GM23338 (cell line): Measurements from ENCODE around the gene THTPA. TPM values are rescaled to one million over a fixed set of nuclear protein-coding genes. Genes with fewer than 3 reads are reported as not detected.

ENCODE experiments used
- ATAC-seq: fragments of 200-7000 bp; cut with Tn5 transposase; 3 replicates; pipeline ENCODE4 v1.9.1; 2020
- DNase-seq: peaks from one replicate; pipeline ENCODE4 v3.0.0-alpha.2; 2015; ENCODE audit warnings: low spot score
- H2AFZ ChIP-seq: fragments of 200-600 bp; sonication (generic); 2 replicates; pipeline ENCODE4 v1.8.0; 2016; ENCODE audit warnings: antibody characterized with exemption, mild to moderate bottlenecking, moderate library complexity
- H3F3A ChIP-seq: fragments of 200-600 bp; sonication (generic); replicated peaks from 2 replicates; pipeline ENCODE4 v1.8.0; 2017; ENCODE audit warnings: antibody characterized with exemption, mixed run types, low read depth
- H3K27ac ChIP-seq: fragments of 200-600 bp; sonication (generic); 2 replicates; pipeline ENCODE4 v1.6.1; 2016; ENCODE audit warnings: low read depth
- H3K27me3 ChIP-seq: fragments of 200-600 bp; sonication (generic); 2 replicates; pipeline ENCODE4 v1.8.0; 2016; ENCODE audit warnings: mild to moderate bottlenecking, mixed run types, moderate library complexity; ENCODE audit not compliant: insufficient read depth
- H3K36me3 ChIP-seq: fragments of 200-600 bp; sonication (generic); 2 replicates; pipeline ENCODE4 v1.8.0; 2016; ENCODE audit warnings: mild to moderate bottlenecking; ENCODE audit not compliant: insufficient read depth
- H3K4me1 ChIP-seq: fragments of 200-600 bp; sonication (generic); 2 replicates; pipeline ENCODE4 v1.8.0; 2016; ENCODE audit warnings: mild to moderate bottlenecking, moderate library complexity; ENCODE audit not compliant: insufficient read depth
- H3K4me2 ChIP-seq: fragments of 200-600 bp; sonication (generic); 2 replicates; pipeline ENCODE4 v1.7.1; 2017; ENCODE audit warnings: mixed run types
- H3K4me3 ChIP-seq: fragments of 200-600 bp; sonication (generic); 2 replicates; pipeline ENCODE4 v1.6.1; 2016; ENCODE audit warnings: mixed run types
- H3K79me2 ChIP-seq: fragments of 200-600 bp; sonication (generic); replicated peaks from 2 replicates; pipeline ENCODE4 v1.8.0; 2017; ENCODE audit warnings: mild to moderate bottlenecking; ENCODE audit not compliant: insufficient read depth
- H3K9me2 ChIP-seq: fragments of 200-600 bp; sonication (generic); 2 replicates; pipeline ENCODE4 v1.8.0; 2017; ENCODE audit not compliant: insufficient read depth
- H4K20me1 ChIP-seq: fragments of 200-600 bp; sonication (generic); replicated peaks from 2 replicates; pipeline ENCODE4 v1.8.0; 2017; ENCODE audit warnings: mild to moderate bottlenecking; ENCODE audit not compliant: insufficient read depth
- H3K27ac Mint-ChIP-seq: 2 replicates; pipeline ENCODE4 v1.8.0; 2020; ENCODE audit warnings: inconsistent platforms, mild to moderate bottlenecking, moderate library complexity, mixed read lengths
- H3K27me3 Mint-ChIP-seq: 3 replicates; pipeline ENCODE4 v1.8.0; 2022; ENCODE audit warnings: low read depth, mild to moderate bottlenecking, moderate library complexity, mixed read lengths, inconsistent platforms; ENCODE audit not compliant: insufficient read depth, poor library complexity
- H3K36me3 Mint-ChIP-seq: 3 replicates; pipeline ENCODE4 v1.8.0; 2021; ENCODE audit warnings: low read depth, mild to moderate bottlenecking, inconsistent platforms, moderate library complexity, mixed read lengths
- H3K4me1 Mint-ChIP-seq: 3 replicates; pipeline ENCODE4 v1.8.0; 2020; ENCODE audit warnings: mild to moderate bottlenecking, inconsistent platforms, mixed read lengths
- H3K4me3 Mint-ChIP-seq: 3 replicates; pipeline ENCODE4 v1.8.0; 2021; ENCODE audit warnings: moderate library complexity, mild to moderate bottlenecking, inconsistent platforms, mixed read lengths
- H3K9me3 Mint-ChIP-seq: 3 replicates; pipeline ENCODE4 v1.8.0; 2020; ENCODE audit warnings: moderate library complexity, mild to moderate bottlenecking, inconsistent platforms, mixed read lengths
- CREB1 ChIP-seq: fragments of 250-450 bp; sonication (Bioruptor Pico); IDR thresholded peaks from 2 replicates; pipeline ENCODE4 v1.5.0; 2020; ENCODE audit warnings: low read depth, mild to moderate bottlenecking, moderate library complexity
- CTCF ChIP-seq, 2 experiments: fragments of 200-600 bp in 1 of 2; sonication (generic) in 1 of 2; conservative IDR thresholded peaks; 2 replicates each; pipeline versions ENCODE4 v1.5.1 to v1.6.1; 2016 to 2017; ENCODE audit warnings: antibody characterized with exemption in 2 of 2, low read depth in 2 of 2, mild to moderate bottlenecking in 2 of 2, moderate library complexity in 1 of 2
- EZH2 ChIP-seq: fragments of 200-600 bp; sonication (generic); IDR thresholded peaks from one replicate; pipeline ENCODE4 v1.8.0; 2017; ENCODE audit warnings: antibody characterized with exemption, mild to moderate bottlenecking, low read depth; ENCODE audit not compliant: unreplicated experiment
- EZH2phosphoT487 ChIP-seq: fragments of 200-600 bp; sonication (generic); IDR thresholded peaks from one replicate; pipeline ENCODE4 v1.8.1; 2018; ENCODE audit warnings: antibody characterized with exemption; ENCODE audit not compliant: unreplicated experiment
- JUNB ChIP-seq: IDR thresholded peaks from one replicate; pipeline ENCODE4 v1.6.1; 2016; ENCODE audit warnings: antibody characterized with exemption; ENCODE audit not compliant: unreplicated experiment
- NANOG ChIP-seq: IDR thresholded peaks from 2 replicates; pipeline ENCODE4 v1.6.1; 2016; ENCODE audit warnings: antibody characterized with exemption, borderline replicate concordance
- POLR2AphosphoS5 ChIP-seq: IDR thresholded peaks from 2 replicates; pipeline ENCODE4 v1.6.1; 2016; ENCODE audit warnings: antibody characterized with exemption, low read depth
- STAT1 ChIP-seq: IDR thresholded peaks from one replicate; pipeline ENCODE4 v1.6.1; 2016; ENCODE audit warnings: antibody characterized with exemption; ENCODE audit not compliant: unreplicated experiment
- ZNF114 ChIP-seq: fragments of 250-450 bp; sonication (Bioruptor Pico); IDR thresholded peaks from 2 replicates; pipeline ENCODE4 v1.5.0; 2020; ENCODE audit warnings: mild to moderate bottlenecking, moderate library complexity
- ZNF331 ChIP-seq: fragments of 250-450 bp; sonication (Bioruptor Pico); IDR thresholded peaks from 2 replicates; pipeline ENCODE4 v1.5.0; 2020; ENCODE audit warnings: low read depth, mild to moderate bottlenecking, moderate library complexity
- polyA plus RNA-seq: library from polyadenylated mRNA; unstranded; fragments of >200 nt; fragmentation: Nextera tagmentation; extraction: Ambion mirVana; gene quantifications from 2 replicates; pipeline ENCODE4 v1.2.1, GENCODE V29; 2016
- total RNA-seq: library from RNA; depleted of rRNA; stranded (reverse); fragments of >200 nt; shearing (Covaris generic); gene quantifications from 2 replicates; pipeline ENCODE4 v1.2.3, GENCODE V29; 2014
- TF ChIP-seq, protein P1 (sequence below): IDR thresholded peaks from one replicate; pipeline ENCODE4 v1.6.1; 2018; ENCODE audit warnings: antibody characterized with exemption; ENCODE audit not compliant: unreplicated experiment
- TF ChIP-seq, protein P2 (sequence below): fragments of 250-450 bp; sonication (Bioruptor Pico); IDR thresholded peaks from 2 replicates; pipeline ENCODE4 v1.5.0; 2020; ENCODE audit warnings: mild to moderate bottlenecking, moderate library complexity
- TF ChIP-seq, protein P3 (sequence below): IDR thresholded peaks from 2 replicates; pipeline ENCODE4 v1.6.1; 2016; ENCODE audit warnings: antibody characterized with exemption

Gene THTPA
- total and polyA plus RNA-seq, 2 experiments from 2014 or later, result 8.6 to 21.3 TPM

GRCh38 chr14:23580152-23580926, 24.3 kb downstream of the THTPA start:
- no peak for ATAC-seq
- H3K4me3 Mint-ChIP-seq, result no peak overlapping the region

More at GRCh38 chr14:23580152-23580926, 24.3 kb downstream of the THTPA start:
- peaks cover 12% of the 10 kb centered on the region; the same call in 1 of the 2 replicates for H3F3A ChIP-seq
- no peak overlapping the region for H3K27ac ChIP-seq
- no peaks in the 10 kb centered on the region for H3K79me2 ChIP-seq
- H3K4me3 ChIP-seq, result no peak overlapping the region
- H3K27me3 ChIP-seq, result peaks cover 21% of the 10 kb centered on the region
- peaks cover 15% of the 10 kb centered on the region for H3K4me1 ChIP-seq
- no peak overlapping the region; the same call in 1 of the 2 replicates for H3K4me2 ChIP-seq
- H3K36me3 ChIP-seq, result no peaks in the 10 kb centered on the region
- no peak for DNase-seq
- H3K4me1 Mint-ChIP-seq, result peaks cover 19% of the 10 kb centered on the region
- peaks cover 2% of the 10 kb centered on the region for H4K20me1 ChIP-seq
- peaks cover 25% of the 10 kb centered on the region for H3K27me3 Mint-ChIP-seq
- no peaks in the 10 kb centered on the region for H3K9me2 ChIP-seq
- peaks cover 12% of the 10 kb centered on the region for H3K9me3 Mint-ChIP-seq
- H3K36me3 Mint-ChIP-seq, result peaks cover 5% of the 10 kb centered on the region
- H3K27ac Mint-ChIP-seq, result no peak overlapping the region
- H2AFZ ChIP-seq, result 0 out of 2 replicates have a peak overlapping the region, but pooled peaks have one; percentile 78
- TF ChIP-seq NANOG, result no peak
- TF ChIP-seq ZNF114 (CRISPR knock-in tag), result no peak
- no peak for TF ChIP-seq EZH2
- TF ChIP-seq, protein P1, sequence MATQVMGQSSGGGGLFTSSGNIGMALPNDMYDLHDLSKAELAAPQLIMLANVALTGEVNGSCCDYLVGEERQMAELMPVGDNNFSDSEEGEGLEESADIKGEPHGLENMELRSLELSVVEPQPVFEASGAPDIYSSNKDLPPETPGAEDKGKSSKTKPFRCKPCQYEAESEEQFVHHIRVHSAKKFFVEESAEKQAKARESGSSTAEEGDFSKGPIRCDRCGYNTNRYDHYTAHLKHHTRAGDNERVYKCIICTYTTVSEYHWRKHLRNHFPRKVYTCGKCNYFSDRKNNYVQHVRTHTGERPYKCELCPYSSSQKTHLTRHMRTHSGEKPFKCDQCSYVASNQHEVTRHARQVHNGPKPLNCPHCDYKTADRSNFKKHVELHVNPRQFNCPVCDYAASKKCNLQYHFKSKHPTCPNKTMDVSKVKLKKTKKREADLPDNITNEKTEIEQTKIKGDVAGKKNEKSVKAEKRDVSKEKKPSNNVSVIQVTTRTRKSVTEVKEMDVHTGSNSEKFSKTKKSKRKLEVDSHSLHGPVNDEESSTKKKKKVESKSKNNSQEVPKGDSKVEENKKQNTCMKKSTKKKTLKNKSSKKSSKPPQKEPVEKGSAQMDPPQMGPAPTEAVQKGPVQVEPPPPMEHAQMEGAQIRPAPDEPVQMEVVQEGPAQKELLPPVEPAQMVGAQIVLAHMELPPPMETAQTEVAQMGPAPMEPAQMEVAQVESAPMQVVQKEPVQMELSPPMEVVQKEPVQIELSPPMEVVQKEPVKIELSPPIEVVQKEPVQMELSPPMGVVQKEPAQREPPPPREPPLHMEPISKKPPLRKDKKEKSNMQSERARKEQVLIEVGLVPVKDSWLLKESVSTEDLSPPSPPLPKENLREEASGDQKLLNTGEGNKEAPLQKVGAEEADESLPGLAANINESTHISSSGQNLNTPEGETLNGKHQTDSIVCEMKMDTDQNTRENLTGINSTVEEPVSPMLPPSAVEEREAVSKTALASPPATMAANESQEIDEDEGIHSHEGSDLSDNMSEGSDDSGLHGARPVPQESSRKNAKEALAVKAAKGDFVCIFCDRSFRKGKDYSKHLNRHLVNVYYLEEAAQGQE, result no peak
- TF ChIP-seq STAT1, result no peak
- TF ChIP-seq, protein P2, sequence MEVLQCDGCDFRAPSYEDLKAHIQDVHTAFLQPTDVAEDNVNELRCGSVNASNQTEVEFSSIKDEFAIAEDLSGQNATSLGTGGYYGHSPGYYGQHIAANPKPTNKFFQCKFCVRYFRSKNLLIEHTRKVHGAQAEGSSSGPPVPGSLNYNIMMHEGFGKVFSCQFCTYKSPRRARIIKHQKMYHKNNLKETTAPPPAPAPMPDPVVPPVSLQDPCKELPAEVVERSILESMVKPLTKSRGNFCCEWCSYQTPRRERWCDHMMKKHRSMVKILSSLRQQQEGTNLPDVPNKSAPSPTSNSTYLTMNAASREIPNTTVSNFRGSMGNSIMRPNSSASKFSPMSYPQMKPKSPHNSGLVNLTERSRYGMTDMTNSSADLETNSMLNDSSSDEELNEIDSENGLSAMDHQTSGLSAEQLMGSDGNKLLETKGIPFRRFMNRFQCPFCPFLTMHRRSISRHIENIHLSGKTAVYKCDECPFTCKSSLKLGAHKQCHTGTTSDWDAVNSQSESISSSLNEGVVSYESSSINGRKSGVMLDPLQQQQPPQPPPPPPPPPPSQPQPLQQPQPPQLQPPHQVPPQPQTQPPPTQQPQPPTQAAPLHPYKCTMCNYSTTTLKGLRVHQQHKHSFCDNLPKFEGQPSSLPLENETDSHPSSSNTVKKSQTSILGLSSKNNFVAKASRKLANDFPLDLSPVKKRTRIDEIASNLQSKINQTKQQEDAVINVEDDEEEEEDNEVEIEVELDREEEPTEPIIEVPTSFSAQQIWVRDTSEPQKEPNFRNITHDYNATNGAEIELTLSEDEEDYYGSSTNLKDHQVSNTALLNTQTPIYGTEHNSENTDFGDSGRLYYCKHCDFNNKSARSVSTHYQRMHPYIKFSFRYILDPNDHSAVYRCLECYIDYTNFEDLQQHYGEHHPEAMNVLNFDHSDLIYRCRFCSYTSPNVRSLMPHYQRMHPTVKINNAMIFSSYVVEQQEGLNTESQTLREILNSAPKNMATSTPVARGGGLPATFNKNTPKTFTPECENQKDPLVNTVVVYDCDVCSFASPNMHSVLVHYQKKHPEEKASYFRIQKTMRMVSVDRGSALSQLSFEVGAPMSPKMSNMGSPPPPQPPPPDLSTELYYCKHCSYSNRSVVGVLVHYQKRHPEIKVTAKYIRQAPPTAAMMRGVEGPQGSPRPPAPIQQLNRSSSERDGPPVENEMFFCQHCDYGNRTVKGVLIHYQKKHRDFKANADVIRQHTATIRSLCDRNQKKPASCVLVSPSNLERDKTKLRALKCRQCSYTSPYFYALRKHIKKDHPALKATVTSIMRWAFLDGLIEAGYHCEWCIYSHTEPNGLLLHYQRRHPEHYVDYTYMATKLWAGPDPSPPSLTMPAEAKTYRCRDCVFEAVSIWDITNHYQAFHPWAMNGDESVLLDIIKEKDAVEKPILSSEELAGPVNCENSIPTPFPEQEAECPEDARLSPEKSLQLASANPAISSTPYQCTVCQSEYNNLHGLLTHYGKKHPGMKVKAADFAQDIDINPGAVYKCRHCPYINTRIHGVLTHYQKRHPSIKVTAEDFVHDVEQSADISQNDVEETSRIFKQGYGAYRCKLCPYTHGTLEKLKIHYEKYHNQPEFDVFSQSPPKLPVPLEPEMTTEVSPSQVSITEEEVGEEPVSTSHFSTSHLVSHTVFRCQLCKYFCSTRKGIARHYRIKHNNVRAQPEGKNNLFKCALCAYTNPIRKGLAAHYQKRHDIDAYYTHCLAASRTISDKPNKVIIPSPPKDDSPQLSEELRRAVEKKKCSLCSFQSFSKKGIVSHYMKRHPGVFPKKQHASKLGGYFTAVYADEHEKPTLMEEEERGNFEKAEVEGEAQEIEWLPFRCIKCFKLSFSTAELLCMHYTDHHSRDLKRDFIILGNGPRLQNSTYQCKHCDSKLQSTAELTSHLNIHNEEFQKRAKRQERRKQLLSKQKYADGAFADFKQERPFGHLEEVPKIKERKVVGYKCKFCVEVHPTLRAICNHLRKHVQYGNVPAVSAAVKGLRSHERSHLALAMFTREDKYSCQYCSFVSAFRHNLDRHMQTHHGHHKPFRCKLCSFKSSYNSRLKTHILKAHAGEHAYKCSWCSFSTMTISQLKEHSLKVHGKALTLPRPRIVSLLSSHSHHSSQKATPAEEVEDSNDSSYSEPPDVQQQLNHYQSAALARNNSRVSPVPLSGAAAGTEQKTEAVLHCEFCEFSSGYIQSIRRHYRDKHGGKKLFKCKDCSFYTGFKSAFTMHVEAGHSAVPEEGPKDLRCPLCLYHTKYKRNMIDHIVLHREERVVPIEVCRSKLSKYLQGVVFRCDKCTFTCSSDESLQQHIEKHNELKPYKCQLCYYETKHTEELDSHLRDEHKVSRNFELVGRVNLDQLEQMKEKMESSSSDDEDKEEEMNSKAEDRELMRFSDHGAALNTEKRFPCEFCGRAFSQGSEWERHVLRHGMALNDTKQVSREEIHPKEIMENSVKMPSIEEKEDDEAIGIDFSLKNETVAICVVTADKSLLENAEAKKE (CRISPR knock-in tag), result no peak
- TF ChIP-seq, protein P3, sequence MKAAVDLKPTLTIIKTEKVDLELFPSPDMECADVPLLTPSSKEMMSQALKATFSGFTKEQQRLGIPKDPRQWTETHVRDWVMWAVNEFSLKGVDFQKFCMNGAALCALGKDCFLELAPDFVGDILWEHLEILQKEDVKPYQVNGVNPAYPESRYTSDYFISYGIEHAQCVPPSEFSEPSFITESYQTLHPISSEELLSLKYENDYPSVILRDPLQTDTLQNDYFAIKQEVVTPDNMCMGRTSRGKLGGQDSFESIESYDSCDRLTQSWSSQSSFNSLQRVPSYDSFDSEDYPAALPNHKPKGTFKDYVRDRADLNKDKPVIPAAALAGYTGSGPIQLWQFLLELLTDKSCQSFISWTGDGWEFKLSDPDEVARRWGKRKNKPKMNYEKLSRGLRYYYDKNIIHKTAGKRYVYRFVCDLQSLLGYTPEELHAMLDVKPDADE, result no peak
- TF ChIP-seq CREB1 (CRISPR knock-in tag), result no peak
- no peak for TF ChIP-seq CTCF (conservative IDR thresholded peaks at IDR 0.05; ENCODE audit: low read depth in 2 of 2)
- no peak for TF ChIP-seq POLR2AphosphoS5
- TF ChIP-seq ZNF331, result no peak
- no peak for TF ChIP-seq EZH2phosphoT487
- no peak for TF ChIP-seq JUNB
